ENCODE measurements around the gene VTI1A.

Gene VTI1A

GRCh38 chr10:112732277-112732921, 285.4 kb downstream of the VTI1A start:
- no peak for DNase-seq

- DNase-seq, result no peak
These were observed 288.2 kb downstream of the VTI1A start for GRCh38 chr10:112735041-112735695.

- no peak for DNase-seq
These were observed 291.9 kb downstream of the VTI1A start for GRCh38 chr10:112738606-112739591.

GRCh38 chr10:112739592-112740353, 292.8 kb downstream of the VTI1A start:
- DNase-seq, result no peak

- no peak for DNase-seq
These were observed 294.9 kb downstream of the VTI1A start for GRCh38 chr10:112741830-112742402.

- no peak for DNase-seq
These were observed 297.4 kb downstream of the VTI1A start for GRCh38 chr10:112744181-112745096.

GRCh38 chr10:112746329-112746728, 299.3 kb downstream of the VTI1A start:
- DNase-seq, result no peak

GRCh38 chr10:112750427-112751167, 303.6 kb downstream of the VTI1A start:
- no peak for DNase-seq

GRCh38 chr10:112751651-112752050, 304.6 kb downstream of the VTI1A start:
- no peak for DNase-seq

- no peak for DNase-seq
These were observed 305.3 kb downstream of the VTI1A start for GRCh38 chr10:112752288-112752687.

- DNase-seq, result no peak
These were observed 307.0 kb downstream of the VTI1A start for GRCh38 chr10:112753961-112754411.

GRCh38 chr10:112755446-112756234, 308.6 kb downstream of the VTI1A start:
- DNase-seq, result no peak

GRCh38 chr10:112756235-112756527, 309.2 kb downstream of the VTI1A start:
- DNase-seq, result no peak

GRCh38 chr10:112758961-112759360, 311.9 kb downstream of the VTI1A start:
- no peak for DNase-seq

- DNase-seq, result no peak
These were observed 312.5 kb downstream of the VTI1A start for GRCh38 chr10:112759496-112759895.

GRCh38 chr10:112761256-112761655, 314.2 kb downstream of the VTI1A start:
- DNase-seq, result no peak

- DNase-seq, result no peak
These were observed 317.0 kb downstream of the VTI1A start for GRCh38 chr10:112763916-112764520.

GRCh38 chr10:112765717-112766235, 318.8 kb downstream of the VTI1A start:
- DNase-seq, result no peak

GRCh38 chr10:112766636-112767035, 319.6 kb downstream of the VTI1A start:
- no peak for DNase-seq
